Measurements from ENCODE around the gene ARGFX.

- no peak for TF ChIP-seq ETS1 (conservative IDR thresholded peaks at IDR 0.05; ENCODE audit: control insufficient read depth, low read depth, low read length)
- TF ChIP-seq TAL1 (IDR thresholded peaks at IDR 0.05), result no peak
Observed at GRCh38 chr3:121531269-121531668, 36.5 kb upstream of the ARGFX start.

Measured in K562 (cell line).